OCI-M2 (cell line): ENCODE data around the gene SERPINF2.
"Not testable (repeated sequence)": the region's sequence is repeated elsewhere in the genome, so short reads cannot be mapped to it uniquely, and the experiment has no call there.

ENCODE experiments used
- DNase-seq: peaks from one replicate; lab custom pipeline; 2025; ENCODE audit not compliant: unreplicated experiment; lab: John Stamatoyannopoulos, UW

Gene SERPINF2

GRCh38 chr17:1762233-1762900 lies 19.7 kb downstream of the SERPINF2 start:
- no peak for DNase-seq

GRCh38 chr17:1762901-1763898 lies 20.5 kb downstream of the SERPINF2 start:
- DNase-seq = no peak

GRCh38 chr17:1764284-1764683 lies 21.6 kb downstream of the SERPINF2 start:
- no peak for DNase-seq

GRCh38 chr17:1764705-1765104 lies 22.0 kb downstream of the SERPINF2 start:
- DNase-seq = not testable (repeated sequence)

- DNase-seq = no peak
Observed at GRCh38 chr17:1765576-1765975, 22.9 kb downstream of the SERPINF2 start.

- no peak for DNase-seq
Observed at GRCh38 chr17:1766382-1767135, 23.9 kb downstream of the SERPINF2 start.

- no peak for DNase-seq
Observed at GRCh38 chr17:1767358-1767757, 24.7 kb downstream of the SERPINF2 start.

GRCh38 chr17:1769822-1770477 lies 27.3 kb downstream of the SERPINF2 start:
- DNase-seq = no peak

- DNase-seq = not testable (repeated sequence)
Observed at GRCh38 chr17:1773000-1773695, 30.5 kb downstream of the SERPINF2 start.

GRCh38 chr17:1773696-1774181 lies 31.1 kb downstream of the SERPINF2 start:
- DNase-seq = no peak

- DNase-seq = no peak
Observed at GRCh38 chr17:1774390-1775176, 31.9 kb downstream of the SERPINF2 start.

GRCh38 chr17:1776328-1776727 lies 33.7 kb downstream of the SERPINF2 start:
- no peak for DNase-seq

- DNase-seq = no peak
Observed at GRCh38 chr17:1776857-1777256, 34.2 kb downstream of the SERPINF2 start.

- no peak for DNase-seq
Observed at GRCh38 chr17:1779571-1780131, 37.0 kb downstream of the SERPINF2 start.

- DNase-seq = no peak
Observed at GRCh38 chr17:1782171-1782567, 39.5 kb downstream of the SERPINF2 start.

- DNase-seq = no peak
Observed at GRCh38 chr17:1783271-1783670, 40.6 kb downstream of the SERPINF2 start.

GRCh38 chr17:1783834-1784611 lies 41.4 kb downstream of the SERPINF2 start:
- DNase-seq = no peak

- DNase-seq = no peak
Observed at GRCh38 chr17:1785930-1786329, 43.3 kb downstream of the SERPINF2 start.
